Fibroblast of the aortic adventitia (primary cell): ENCODE data around the gene ELAVL1. TPM values are rescaled to one million over a fixed set of nuclear protein-coding genes. Genes with fewer than 3 reads are reported as not detected.

Experiments
- DNase-seq: peaks from one replicate; pipeline ENCODE4 v3.0.0-alpha.2; 2010; ENCODE audit warnings: low read depth
- H3K4me3 ChIP-seq: 2 replicates; pipeline ENCODE4 v1.5.1; 2011; ENCODE audit warnings: low read depth, mild to moderate bottlenecking, control low read depth, low read length, moderate library complexity
- total RNA-seq: library from RNA; depleted of rRNA; stranded (reverse); fragments of >200 nt; gene quantifications from 2 replicates; pipeline ENCODE4 v1.2.3, GENCODE V29; 2012; ENCODE audit warnings: low replicate concordance
- TF ChIP-seq, protein P1 (sequence below): IDR thresholded peaks from 2 replicates; pipeline ENCODE4 v1.5.1; 2011; ENCODE audit warnings: mild to moderate bottlenecking, low read length, control low read depth, inconsistent platforms; ENCODE audit not compliant: insufficient read depth

Gene ELAVL1
- total RNA-seq, 1 donor: 34.1 TPM

DNA sequence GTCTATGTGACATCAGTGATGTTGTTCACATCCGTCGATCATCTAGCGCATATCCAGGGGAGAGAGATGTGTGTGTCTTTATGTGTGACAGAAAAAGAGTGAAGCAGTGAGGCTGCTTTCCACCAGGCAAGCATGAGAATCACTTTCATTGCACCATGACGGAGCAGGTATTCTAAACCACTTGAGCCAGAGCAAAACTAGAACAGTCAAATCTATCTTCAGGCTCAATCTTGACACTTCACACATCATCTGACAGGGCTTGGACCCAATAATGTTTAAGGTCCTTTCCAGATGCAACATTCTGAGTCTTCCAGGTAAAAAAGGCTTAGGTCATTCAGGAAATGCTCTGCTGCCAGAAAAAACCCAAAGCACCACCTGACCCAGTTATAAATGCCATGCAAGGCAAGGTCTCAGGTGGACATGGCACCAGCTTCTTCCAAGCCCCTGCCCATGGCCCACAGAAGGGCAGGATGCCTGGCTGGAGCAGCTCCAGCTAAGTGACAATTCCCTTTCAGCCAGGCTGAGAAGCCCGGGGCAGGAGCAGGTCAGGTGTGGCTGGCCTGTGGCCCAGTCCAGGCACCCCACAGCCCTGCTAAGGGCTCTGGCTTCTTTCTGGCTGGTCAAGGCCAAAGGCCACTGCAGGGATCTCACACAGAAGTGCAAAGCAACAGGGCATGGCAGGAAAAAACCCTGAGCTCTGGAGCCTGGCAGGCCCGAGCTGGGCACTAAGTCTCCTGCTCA, 5.0 kb downstream of the ELAVL1 start:
- TF ChIP-seq, protein P1, sequence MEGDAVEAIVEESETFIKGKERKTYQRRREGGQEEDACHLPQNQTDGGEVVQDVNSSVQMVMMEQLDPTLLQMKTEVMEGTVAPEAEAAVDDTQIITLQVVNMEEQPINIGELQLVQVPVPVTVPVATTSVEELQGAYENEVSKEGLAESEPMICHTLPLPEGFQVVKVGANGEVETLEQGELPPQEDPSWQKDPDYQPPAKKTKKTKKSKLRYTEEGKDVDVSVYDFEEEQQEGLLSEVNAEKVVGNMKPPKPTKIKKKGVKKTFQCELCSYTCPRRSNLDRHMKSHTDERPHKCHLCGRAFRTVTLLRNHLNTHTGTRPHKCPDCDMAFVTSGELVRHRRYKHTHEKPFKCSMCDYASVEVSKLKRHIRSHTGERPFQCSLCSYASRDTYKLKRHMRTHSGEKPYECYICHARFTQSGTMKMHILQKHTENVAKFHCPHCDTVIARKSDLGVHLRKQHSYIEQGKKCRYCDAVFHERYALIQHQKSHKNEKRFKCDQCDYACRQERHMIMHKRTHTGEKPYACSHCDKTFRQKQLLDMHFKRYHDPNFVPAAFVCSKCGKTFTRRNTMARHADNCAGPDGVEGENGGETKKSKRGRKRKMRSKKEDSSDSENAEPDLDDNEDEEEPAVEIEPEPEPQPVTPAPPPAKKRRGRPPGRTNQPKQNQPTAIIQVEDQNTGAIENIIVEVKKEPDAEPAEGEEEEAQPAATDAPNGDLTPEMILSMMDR: no peak
- H3K4me3 ChIP-seq: no peak overlapping the region
- no peak for DNase-seq

DNA sequence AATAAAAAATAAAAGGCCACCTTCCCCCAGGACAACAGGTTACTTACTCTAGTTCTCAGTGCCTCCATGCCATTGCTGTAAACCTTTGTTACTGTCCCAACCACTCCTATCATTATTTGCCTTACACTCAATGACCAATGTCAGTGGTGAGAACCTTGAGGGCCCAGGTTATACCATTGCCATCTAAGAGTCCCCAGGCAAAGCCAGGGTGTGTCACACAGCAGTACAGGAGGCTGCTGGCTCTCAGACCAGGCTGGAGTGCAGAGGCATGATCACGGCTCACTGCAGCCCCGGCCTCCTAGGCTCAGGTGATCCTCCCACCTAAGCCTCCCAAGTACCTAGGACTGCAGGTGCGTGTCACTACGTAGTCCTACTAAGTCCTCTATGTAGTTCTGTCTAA, 6.1 kb downstream of the ELAVL1 start:
- TF ChIP-seq, protein P1: no peak
- H3K4me3 ChIP-seq: no peak overlapping the region
- no peak for DNase-seq

DNA sequence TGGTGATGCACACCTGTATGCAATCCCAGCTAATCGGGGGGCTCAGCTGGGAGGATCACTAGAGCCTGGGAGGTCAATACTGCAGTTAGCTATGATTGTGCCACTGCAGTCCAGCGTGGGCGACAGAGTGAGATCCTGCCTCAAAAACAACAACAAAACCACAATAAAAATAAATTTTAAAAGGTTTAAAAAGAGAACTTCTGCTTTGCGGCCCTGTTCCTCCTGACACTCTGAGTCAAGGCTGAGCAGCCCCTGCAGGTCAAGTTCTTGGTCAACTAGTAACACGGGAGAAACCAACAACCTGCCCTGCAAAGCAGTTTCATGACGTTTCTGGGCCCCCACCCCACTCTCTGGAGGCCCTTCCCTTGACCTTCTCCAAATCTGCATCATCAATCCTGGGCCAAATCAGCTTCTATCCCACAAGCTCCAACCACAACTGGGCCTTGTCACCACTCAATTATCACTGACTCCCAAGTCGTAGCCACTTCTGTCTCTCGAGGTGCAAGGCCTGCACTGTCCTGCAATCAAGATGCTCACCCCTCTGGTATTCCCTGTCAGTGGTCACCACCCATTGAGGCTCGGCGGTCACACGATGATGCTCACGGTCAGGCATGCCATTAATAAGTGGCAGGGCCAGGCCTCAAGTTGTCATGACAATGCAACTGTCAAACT, 7.5 kb downstream of the ELAVL1 start:
- no peak for DNase-seq
- TF ChIP-seq, protein P1: no peak
- H3K4me3 ChIP-seq: no peak overlapping the region

DNA sequence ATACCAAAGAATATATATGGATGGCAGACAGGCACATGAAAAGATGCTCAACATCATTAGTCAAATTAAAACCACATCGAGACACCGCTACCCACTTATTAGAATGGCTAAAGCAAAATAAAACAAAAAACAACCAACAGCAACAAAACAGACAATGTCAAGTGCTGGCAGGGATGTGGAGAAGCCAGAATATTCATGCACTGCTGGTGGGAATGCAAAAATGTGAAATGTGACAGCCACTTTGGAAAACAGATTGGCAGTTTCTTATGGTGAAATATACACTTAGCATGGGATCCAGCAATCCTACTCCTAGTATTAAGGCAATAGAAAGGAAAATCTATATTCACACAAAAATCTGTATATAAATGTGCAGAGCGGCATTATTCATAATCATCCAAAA, 8.6 kb downstream of the ELAVL1 start:
- DNase-seq: no peak
- TF ChIP-seq, protein P1: no peak
- H3K4me3 ChIP-seq: no peak overlapping the region

DNA sequence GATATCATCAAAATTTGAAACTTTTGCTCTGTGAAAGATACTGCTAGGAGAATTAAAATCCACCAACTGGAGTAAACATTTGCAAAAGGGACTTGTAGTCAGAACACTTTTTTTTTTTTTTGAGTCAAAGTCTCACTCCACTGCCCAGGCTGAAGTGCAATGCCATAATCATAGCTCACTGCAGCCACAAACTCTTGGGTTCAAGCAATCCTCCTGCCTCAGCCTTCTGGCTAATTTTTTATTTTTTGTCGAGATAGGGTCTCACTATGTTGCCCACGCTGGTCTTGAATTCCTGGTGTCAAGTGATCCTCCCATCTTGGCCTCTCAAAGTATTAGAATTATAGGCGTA, 9.7 kb downstream of the ELAVL1 start:
- no peak overlapping the region for H3K4me3 ChIP-seq
- no peak for DNase-seq
- TF ChIP-seq, protein P1: no peak

DNA sequence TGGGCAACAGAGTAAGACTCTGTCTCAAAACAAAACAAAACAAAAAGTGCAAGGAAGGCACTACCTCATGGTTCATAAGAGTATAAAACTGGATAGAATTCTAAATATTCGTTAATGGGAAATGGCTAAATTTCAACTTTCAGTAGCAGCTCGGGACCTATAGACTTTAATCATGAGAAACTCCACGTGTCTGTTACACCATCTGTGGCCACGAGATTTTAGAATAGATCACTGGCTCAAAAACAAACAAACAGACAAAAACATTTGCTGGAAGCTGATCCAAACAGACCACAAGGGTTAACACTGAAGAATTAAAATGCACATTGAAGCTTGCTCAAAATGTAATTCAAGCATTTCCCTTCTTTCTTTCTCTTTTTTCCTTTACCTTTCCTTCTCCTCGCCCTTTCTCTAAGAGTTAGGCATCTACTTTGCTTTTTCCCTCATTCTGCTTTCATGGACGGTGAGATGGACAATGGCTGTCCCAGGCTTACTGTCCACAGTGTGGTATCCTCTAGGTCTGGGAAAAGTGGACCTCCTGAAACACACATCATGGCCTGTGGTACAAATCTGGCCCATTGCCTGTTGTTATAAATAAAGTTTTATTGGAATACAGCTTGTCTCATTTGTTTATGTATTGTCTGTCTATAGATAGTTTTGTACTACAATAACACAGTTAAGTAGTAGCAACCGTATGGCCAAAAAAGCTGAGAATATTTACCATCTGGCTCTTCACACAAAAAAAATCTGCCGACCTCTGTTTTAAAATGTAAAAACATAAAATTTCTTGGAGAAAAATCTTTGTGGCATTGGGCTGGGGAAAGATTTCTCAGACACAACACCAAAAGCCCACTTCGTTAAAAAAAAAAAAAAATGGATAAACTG, 10.3 kb downstream of the ELAVL1 start:
- DNase-seq: no peak
- no peak overlapping the region for H3K4me3 ChIP-seq
- TF ChIP-seq, protein P1: no peak
